CD14-positive monocyte (primary cell): ENCODE data around the gene PDZD8. TPM values are rescaled to one million over a fixed set of nuclear protein-coding genes. Genes with fewer than 3 reads are reported as not detected.
A peak's percentile ranks its signal among the peaks of the same experiment; 100 is the strongest.

Experiments
- DNase-seq, 3 donors: peaks; one replicate each; pipeline ENCODE4 v3.0.0-alpha.2; 2011 to 2022
- H2AFZ ChIP-seq: 2 replicates; pipeline ENCODE4 v1.6.0; 2012; ENCODE audit warnings: mild to moderate bottlenecking, low read depth, low read length, inconsistent platforms; ENCODE audit not compliant: insufficient read depth, poor library complexity, severe bottlenecking
- H3K27ac ChIP-seq, 2 donors: 1 replicate in 1 of 2; 2 replicates in 1 of 2; pipeline ENCODE4 v1.5.1; 2012 to 2013; ENCODE audit warnings: low read length in 2 of 2, control low read depth in 1 of 2, inconsistent platforms in 1 of 2, low read depth in 1 of 2, mild to moderate bottlenecking in 1 of 2
- H3K27me3 ChIP-seq, 2 donors: one replicate each; pipeline versions ENCODE4 v1.6.0 to v1.6.1; 2011 to 2013; ENCODE audit warnings: low read length in 2 of 2; ENCODE audit not compliant: control insufficient read depth in 2 of 2, insufficient read depth in 2 of 2
- H3K36me3 ChIP-seq, 2 donors: replicated peaks in 1 of 2; 1 replicate in 1 of 2; 2 replicates in 1 of 2; pipeline versions ENCODE4 v1.5.1 to v1.6.1; 2012 to 2013; ENCODE audit warnings: low read length in 2 of 2, control low read depth in 1 of 2, inconsistent platforms in 1 of 2, mild to moderate bottlenecking in 1 of 2; ENCODE audit not compliant: insufficient read depth in 2 of 2, control insufficient read depth in 1 of 2
- H3K4me1 ChIP-seq, 2 donors: 1 replicate in 1 of 2; 2 replicates in 1 of 2; pipeline versions ENCODE4 v1.5.1 to v1.6.1; 2012 to 2013; ENCODE audit warnings: low read length in 2 of 2, control low read depth in 1 of 2, inconsistent platforms in 1 of 2, mild to moderate bottlenecking in 1 of 2, moderate library complexity in 1 of 2; ENCODE audit not compliant: insufficient read depth in 2 of 2, control insufficient read depth in 1 of 2
- H3K4me2 ChIP-seq: replicated peaks from 2 replicates; pipeline ENCODE3; 2012; ENCODE audit warnings: low read length, moderate library complexity, mild to moderate bottlenecking; ENCODE audit not compliant: poor library complexity, severe bottlenecking; ENCODE audit errors: extremely low read depth
- H3K4me3 ChIP-seq, 3 experiments: fragments of 200-600 bp in 1 of 3; sonication (generic) in 1 of 3; replicated peaks in 1 of 3; 1 replicate in 2 of 3; 2 replicates in 1 of 3; pipeline ENCODE4 v1.5.1; 2011 to 2013; ENCODE audit warnings: low read length in 3 of 3, mild to moderate bottlenecking in 3 of 3, control low read depth in 2 of 3, low read depth in 2 of 3, inconsistent platforms in 1 of 3, moderate library complexity in 1 of 3
- H3K79me2 ChIP-seq: 2 replicates; pipeline ENCODE4 v1.6.0; 2012; ENCODE audit warnings: mild to moderate bottlenecking, control low read depth, inconsistent platforms, low read length, moderate library complexity; ENCODE audit not compliant: insufficient read depth
- H3K9ac ChIP-seq: 2 replicates; pipeline ENCODE4 v1.6.0; 2017; ENCODE audit warnings: low read length, mild to moderate bottlenecking; ENCODE audit not compliant: insufficient read depth, poor library complexity, severe bottlenecking
- H3K9me3 ChIP-seq, 2 donors: replicated peaks in 1 of 2; 1 replicate in 1 of 2; 2 replicates in 1 of 2; pipeline versions ENCODE4 v1.5.1 to v1.6.1; 2012 to 2013; ENCODE audit warnings: low read length in 2 of 2, control low read depth in 1 of 2; ENCODE audit not compliant: control insufficient read depth in 1 of 2, insufficient read depth in 1 of 2
- H4K20me1 ChIP-seq: 2 replicates; pipeline ENCODE4 v1.6.0; 2012; ENCODE audit warnings: mild to moderate bottlenecking, low read length, control low read depth, moderate library complexity; ENCODE audit not compliant: insufficient read depth
- H3K27ac Mint-ChIP-seq, 7 donors: one replicate each; pipeline ENCODE4 v1.8.0; 2020; ENCODE audit warnings: mild to moderate bottlenecking in 7 of 7, mixed read lengths in 7 of 7, moderate library complexity in 6 of 7, inconsistent platforms in 2 of 7
- H3K27me3 Mint-ChIP-seq, 3 donors: one replicate each; pipeline ENCODE4 v1.8.0; 2021 to 2022; ENCODE audit warnings: low read depth in 3 of 3, mild to moderate bottlenecking in 3 of 3, mixed read lengths in 3 of 3, moderate library complexity in 3 of 3, inconsistent platforms in 1 of 3
- H3K36me3 Mint-ChIP-seq, 2 donors: one replicate each; pipeline ENCODE4 v1.8.0; 2020; ENCODE audit warnings: mixed read lengths in 2 of 2, inconsistent platforms in 1 of 2, mild to moderate bottlenecking in 1 of 2
- H3K4me1 Mint-ChIP-seq: one replicate; pipeline ENCODE4 v1.8.0; 2020; ENCODE audit warnings: mild to moderate bottlenecking, mixed read lengths
- H3K4me3 Mint-ChIP-seq, 2 donors: one replicate each; pipeline ENCODE4 v1.8.0; 2020; ENCODE audit warnings: mild to moderate bottlenecking in 2 of 2, mixed read lengths in 2 of 2, moderate library complexity in 1 of 2
- H3K9me3 Mint-ChIP-seq, 7 donors: one replicate each; pipeline ENCODE4 v1.8.0; 2020 to 2022; ENCODE audit warnings: mixed read lengths in 7 of 7, mild to moderate bottlenecking in 6 of 7, moderate library complexity in 6 of 7, inconsistent platforms in 2 of 7
- CTCF ChIP-seq: fragments of 200-600 bp; IDR thresholded peaks from one replicate; pipeline ENCODE4 v1.8.0; 2022; ENCODE audit warnings: antibody characterized with exemption, mild to moderate bottlenecking
- WGBS: methylation state at CpG from one replicate; pipeline ENCODE4 v1.1.5; 2013; ENCODE audit warnings: missing lambda C conversion rate; ENCODE audit not compliant: insufficient coverage; 5-methylcytosine and 5-hydroxymethylcytosine counted together
- intact Hi-C, 2 donors: fragments of 100-400 bp; cut with micrococcal nuclease; formaldehyde crosslinking; loops; one replicate each; pipeline versions ENCODE4 v1.15.0 to v1.15.1; 2023
- polyA plus RNA-seq, 3 donors: library from polyadenylated mRNA; depleted of rRNA in 1 of 3; unstranded in 2 of 3; stranded (reverse) in 1 of 3; fragments of 300-500 nt in 2 of 3; fragments of >200 nt in 1 of 3; fragmentation: Illumina TruSeq in 2 of 3; gene quantifications; 1 replicate in 2 of 3; 2 replicates in 1 of 3; pipeline ENCODE4 v1.2.3, GENCODE V29; 2012 to 2021

The PDZD8 gene
- polyA plus RNA-seq, 3 donors = 4.6 to 104 (median 9.0) TPM

- H3K36me3 ChIP-seq = no peaks in the 10 kb centered on the region
- Mint-ChIP-seq H3K4me1 (peaks cover 72% of the 10 kb centered on the region), H3K27me3 (no peaks in the 10 kb centered on the region), H3K36me3 (peaks cover 3 to 4% of the 10 kb centered on the region in 2 donors), H3K9me3 (no peaks in the 10 kb centered on the region), H3K27ac (peak overlapping the region; percentile 75 to 94 (median 89)), H3K4me3 (peak overlapping the region; percentile 69 to 85)
- peaks cover 90% of the 10 kb centered on the region for H3K79me2 ChIP-seq
- no CpG with 5 or more reads among the region's 3 CpGs for WGBS
- H3K27ac ChIP-seq = peak overlapping the region; percentile 69 to 81
- peak; percentile 6 to 43 (median 10) for DNase-seq
- no peaks in the 10 kb centered on the region for H3K27me3 ChIP-seq
- TF ChIP-seq CTCF = no peak
- no peaks in the 10 kb centered on the region for H3K9me3 ChIP-seq
- H3K4me2 ChIP-seq = peak overlapping the region; percentile 64
- no peak overlapping the region for H3K9ac ChIP-seq
- peak overlapping the region; percentile 15 for H2AFZ ChIP-seq
- H3K4me1 ChIP-seq = peaks cover 45 to 70% of the 10 kb centered on the region in 2 donors
- peaks cover 17% of the 10 kb centered on the region for H4K20me1 ChIP-seq
- intact Hi-C loops = no loop called here
- H3K4me3 ChIP-seq = peak overlapping the region; percentile 5 to 61 (median 21)
Observed at GRCh38 chr10:117350909-117351308, 24.3 kb downstream of the PDZD8 start.

GRCh38 chr10:117348236-117348635 is 27.0 kb downstream of the PDZD8 start:
- no peak for TF ChIP-seq CTCF
- no peaks in the 10 kb centered on the region for H3K27me3 Mint-ChIP-seq
- H3K4me3 Mint-ChIP-seq = no peak overlapping the region
- Histone ChIP-seq H3K4me2 (no peak overlapping the region), H3K9ac (no peak overlapping the region), H3K4me3 (no peak overlapping the region), H3K27me3 (no peaks in the 10 kb centered on the region), H3K79me2 (peaks cover 90% of the 10 kb centered on the region), H2AFZ (no peak overlapping the region), H3K27ac (no peak overlapping the region), H3K36me3 (no peaks in the 10 kb centered on the region), H3K4me1 (peaks cover 42 to 61% of the 10 kb centered on the region in 2 donors), H4K20me1 (peaks cover 31% of the 10 kb centered on the region), H3K9me3 (no peaks in the 10 kb centered on the region)
- peaks cover 64% of the 10 kb centered on the region for H3K4me1 Mint-ChIP-seq
- H3K36me3 Mint-ChIP-seq = peaks cover 3 to 4% of the 10 kb centered on the region in 2 donors
- H3K27ac Mint-ChIP-seq = no peak overlapping the region
- intact Hi-C loops = no loop called here
- no peak for DNase-seq
- 100% methylated on average over 1 of the region's 5 CpGs for WGBS
- H3K9me3 Mint-ChIP-seq = no peaks in the 10 kb centered on the region
